Suppressor macrophage treated with lipopolysaccharide for 4 hours (primary cell): Measurements from ENCODE around the gene SPRED2.
"Not testable (repeated sequence)": the region's sequence is repeated elsewhere in the genome, so short reads cannot be mapped to it uniquely, and the experiment has no call there.

Experiments used
- DNase-seq: peaks from one replicate; pipeline ENCODE4 v3.0.0-alpha.2; 2020

The SPRED2 gene

GRCh38 chr2:65338830-65339495 is 93.4 kb downstream of the SPRED2 start:
- DNase-seq = not testable (repeated sequence)

GRCh38 chr2:65337915-65338314 is 94.5 kb downstream of the SPRED2 start:
- DNase-seq = not testable (repeated sequence)

- no peak for DNase-seq
Measured at GRCh38 chr2:65334714-65335113, 97.7 kb downstream of the SPRED2 start.

- no peak for DNase-seq
Measured at GRCh38 chr2:65331336-65332025, 100.9 kb downstream of the SPRED2 start.

- no peak for DNase-seq
Measured at GRCh38 chr2:65329525-65329924, 102.9 kb downstream of the SPRED2 start.

- DNase-seq = no peak
Measured at GRCh38 chr2:65326276-65326675, 106.1 kb downstream of the SPRED2 start.

- DNase-seq = no peak
Measured at GRCh38 chr2:65325066-65325465, 107.3 kb downstream of the SPRED2 start.

GRCh38 chr2:65320946-65321345 is 111.5 kb downstream of the SPRED2 start:
- no peak for DNase-seq

- no peak for DNase-seq
Measured at GRCh38 chr2:65320042-65320725, 112.2 kb downstream of the SPRED2 start.

- DNase-seq = no peak
Measured at GRCh38 chr2:65319674-65320041, 112.7 kb downstream of the SPRED2 start.

GRCh38 chr2:65319072-65319673 is 113.2 kb downstream of the SPRED2 start:
- no peak for DNase-seq

GRCh38 chr2:65317841-65318240 is 114.6 kb downstream of the SPRED2 start:
- no peak for DNase-seq

- DNase-seq = not testable (repeated sequence)
Measured at GRCh38 chr2:65317351-65317750, 115.0 kb downstream of the SPRED2 start.

- DNase-seq = no peak
Measured at GRCh38 chr2:65316072-65316471, 116.3 kb downstream of the SPRED2 start.

GRCh38 chr2:65314801-65315441 is 117.5 kb downstream of the SPRED2 start:
- DNase-seq = no peak

- DNase-seq = no peak
Measured at GRCh38 chr2:65313954-65314256, 118.5 kb downstream of the SPRED2 start.

- no peak for DNase-seq
Measured at GRCh38 chr2:65313126-65313953, 119.1 kb downstream of the SPRED2 start.

- no peak for DNase-seq
Measured at GRCh38 chr2:65311596-65311995, 120.8 kb downstream of the SPRED2 start.

- no peak for DNase-seq
Measured at GRCh38 chr2:65311049-65311448, 121.3 kb downstream of the SPRED2 start.

- no peak for DNase-seq
Measured at GRCh38 chr2:65309699-65310098, 122.7 kb downstream of the SPRED2 start.

GRCh38 chr2:65305934-65306333 is 126.5 kb downstream of the SPRED2 start:
- DNase-seq = no peak
